ENCODE data around the gene BABAM2.

The BABAM2 gene

GRCh38 chr2:28134857-28135256, 244.3 kb downstream of the BABAM2 start:
- DNase-seq = no peak

- DNase-seq = no peak
Measured at GRCh38 chr2:28135324-28135723, 244.8 kb downstream of the BABAM2 start.

GRCh38 chr2:28135799-28136198, 245.3 kb downstream of the BABAM2 start:
- DNase-seq = no peak

GRCh38 chr2:28136556-28136955, 246.0 kb downstream of the BABAM2 start:
- DNase-seq = no peak

GRCh38 chr2:28137221-28137620, 246.7 kb downstream of the BABAM2 start:
- DNase-seq = no peak

- no peak for DNase-seq
Measured at GRCh38 chr2:28142386-28142785, 251.9 kb downstream of the BABAM2 start.

- DNase-seq = no peak
Measured at GRCh38 chr2:28148000-28148399, 257.5 kb downstream of the BABAM2 start.

GRCh38 chr2:28148566-28148965, 258.0 kb downstream of the BABAM2 start:
- DNase-seq = no peak

- no peak for DNase-seq
Measured at GRCh38 chr2:28150236-28150915, 259.8 kb downstream of the BABAM2 start.

- DNase-seq = no peak
Measured at GRCh38 chr2:28150994-28151393, 260.5 kb downstream of the BABAM2 start.

GRCh38 chr2:28152585-28153280, 262.2 kb downstream of the BABAM2 start:
- DNase-seq = no peak

GRCh38 chr2:28153851-28154250, 263.3 kb downstream of the BABAM2 start:
- DNase-seq = no peak

- DNase-seq = no peak
Measured at GRCh38 chr2:28155086-28155485, 264.6 kb downstream of the BABAM2 start.

- DNase-seq = no peak
Measured at GRCh38 chr2:28155627-28156026, 265.1 kb downstream of the BABAM2 start.

- DNase-seq = no peak
Measured at GRCh38 chr2:28158791-28159190, 268.3 kb downstream of the BABAM2 start.

GRCh38 chr2:28160986-28161425, 270.5 kb downstream of the BABAM2 start:
- DNase-seq = no peak

GRCh38 chr2:28161466-28161865, 270.9 kb downstream of the BABAM2 start:
- DNase-seq = no peak

GRCh38 chr2:28162564-28162963, 272.0 kb downstream of the BABAM2 start:
- no peak for DNase-seq

- no peak for DNase-seq
Measured at GRCh38 chr2:28163028-28163427, 272.5 kb downstream of the BABAM2 start.

- DNase-seq = no peak
Measured at GRCh38 chr2:28163627-28164279, 273.2 kb downstream of the BABAM2 start.

GRCh38 chr2:28164280-28164801, 273.8 kb downstream of the BABAM2 start:
- DNase-seq = no peak

- no peak for DNase-seq
Measured at GRCh38 chr2:28165087-28165635, 274.6 kb downstream of the BABAM2 start.

GRCh38 chr2:28166956-28167355, 276.4 kb downstream of the BABAM2 start:
- no peak for DNase-seq

GRCh38 chr2:28168376-28168775, 277.8 kb downstream of the BABAM2 start:
- no peak for DNase-seq

Measured in activated CD4-positive, CD25-positive, alpha-beta regulatory T cell (primary cell).